Left renal pelvis (tissue), 4 donors: ENCODE results near the gene BMPR1B. TPM values are rescaled to one million over a fixed set of nuclear protein-coding genes. Genes with fewer than 3 reads are reported as not detected.
A peak's percentile ranks its signal among the peaks of the same experiment; 100 is the strongest.
"Not testable (repeated sequence)": the region's sequence is repeated elsewhere in the genome, so short reads cannot be mapped to it uniquely, and the experiment has no call there.

ENCODE experiments used
- DNase-seq, 4 donors: peaks; one replicate each; pipeline ENCODE4 v3.0.0-alpha.2; 2013; ENCODE audit warnings: low read depth in 4 of 4, low spot score in 3 of 4
- polyA plus RNA-seq, 4 donors: library from polyadenylated mRNA; unstranded; fragments of 120-200 nt; gene quantifications; one replicate each; pipeline ENCODE4 v1.2.1, GENCODE V29; 2013; ENCODE audit not compliant: insufficient read length in 4 of 4

The BMPR1B gene
- polyA plus RNA-seq, 4 donors: 6.7 to 33.7 (median 23.7) TPM

- DNase-seq: no peak
Observed at GRCh38 chr4:95114521-95114920, 356.8 kb downstream of the BMPR1B start.

GRCh38 chr4:95118497-95118896 lies 360.7 kb downstream of the BMPR1B start:
- DNase-seq: no peak

- no peak for DNase-seq
Observed at GRCh38 chr4:95120456-95120855, 362.7 kb downstream of the BMPR1B start.

GRCh38 chr4:95122001-95122400 lies 364.2 kb downstream of the BMPR1B start:
- no peak for DNase-seq

- DNase-seq: peak in 3 of 4 donors; percentile 20 to 36 (median 29)
Observed at GRCh38 chr4:95124906-95125504, 367.2 kb downstream of the BMPR1B start.

- DNase-seq: no peak
Observed at GRCh38 chr4:95129031-95129430, 371.3 kb downstream of the BMPR1B start.

GRCh38 chr4:95129821-95130311 lies 372.1 kb downstream of the BMPR1B start:
- DNase-seq: no peak

GRCh38 chr4:95134016-95134415 lies 376.3 kb downstream of the BMPR1B start:
- DNase-seq: not testable (repeated sequence)

- DNase-seq: not testable (repeated sequence)
Observed at GRCh38 chr4:95139424-95139823, 381.7 kb downstream of the BMPR1B start.

GRCh38 chr4:95141361-95141760 lies 383.6 kb downstream of the BMPR1B start:
- DNase-seq: no peak

- DNase-seq: peak in 1 of 4 donors; percentile 33
Observed at GRCh38 chr4:95142932-95143331, 385.2 kb downstream of the BMPR1B start.

- no peak for DNase-seq
Observed at GRCh38 chr4:95151255-95151654, 393.5 kb downstream of the BMPR1B start.

- no peak for DNase-seq
Observed at GRCh38 chr4:95153182-95153581, 395.4 kb downstream of the BMPR1B start.

GRCh38 chr4:95155759-95156451 lies 398.1 kb downstream of the BMPR1B start:
- DNase-seq: peak in 1 of 4 donors; percentile 18

- DNase-seq: no peak
Observed at GRCh38 chr4:95156452-95156765, 398.7 kb downstream of the BMPR1B start.

- DNase-seq: no peak
Observed at GRCh38 chr4:95157596-95157995, 399.8 kb downstream of the BMPR1B start.

GRCh38 chr4:95158045-95158444 lies 400.3 kb downstream of the BMPR1B start:
- no peak for DNase-seq

GRCh38 chr4:95158626-95159025 lies 400.9 kb downstream of the BMPR1B start:
- DNase-seq: no peak

- DNase-seq: no peak
Observed at GRCh38 chr4:95159384-95159783, 401.6 kb downstream of the BMPR1B start.

GRCh38 chr4:95161781-95162469 lies 404.2 kb downstream of the BMPR1B start:
- no peak for DNase-seq

- no peak for DNase-seq
Observed at GRCh38 chr4:95162867-95163266, 405.1 kb downstream of the BMPR1B start.
